Stomach smooth muscle (tissue), 2 donors: Measurements from ENCODE around the gene ALX4.

Experiments
- H3K27ac ChIP-seq: one replicate; pipeline ENCODE4 v1.7.0; 2013; ENCODE audit warnings: mild to moderate bottlenecking, low read length, inconsistent platforms
- H3K27me3 ChIP-seq, 2 donors: one replicate each; pipeline ENCODE4 v1.7.0; 2013; ENCODE audit warnings: low read length in 2 of 2; ENCODE audit not compliant: insufficient read depth in 2 of 2, control insufficient read depth in 1 of 2
- H3K36me3 ChIP-seq, 2 donors: one replicate each; pipeline ENCODE4 v1.7.0; 2013; ENCODE audit warnings: low read length in 2 of 2; ENCODE audit not compliant: control insufficient read depth in 2 of 2, insufficient read depth in 2 of 2
- H3K4me1 ChIP-seq: one replicate; pipeline ENCODE4 v1.7.0; 2013; ENCODE audit warnings: low read length; ENCODE audit not compliant: control insufficient read depth, insufficient read depth
- H3K4me3 ChIP-seq, 2 donors: one replicate each; pipeline ENCODE4 v1.7.0; 2013; ENCODE audit warnings: low read length in 2 of 2
- H3K9ac ChIP-seq, 2 donors: one replicate each; pipeline ENCODE4 v1.7.0; 2013; ENCODE audit warnings: low read length in 2 of 2, mild to moderate bottlenecking in 1 of 2
- H3K9me3 ChIP-seq, 2 donors: one replicate each; pipeline ENCODE4 v1.7.0; 2013; ENCODE audit warnings: low read length in 2 of 2; ENCODE audit not compliant: control insufficient read depth in 2 of 2
- donor health status: healthy.
- donor health status: Pancreatic carcinoma.

ALX4 gene

DNA sequence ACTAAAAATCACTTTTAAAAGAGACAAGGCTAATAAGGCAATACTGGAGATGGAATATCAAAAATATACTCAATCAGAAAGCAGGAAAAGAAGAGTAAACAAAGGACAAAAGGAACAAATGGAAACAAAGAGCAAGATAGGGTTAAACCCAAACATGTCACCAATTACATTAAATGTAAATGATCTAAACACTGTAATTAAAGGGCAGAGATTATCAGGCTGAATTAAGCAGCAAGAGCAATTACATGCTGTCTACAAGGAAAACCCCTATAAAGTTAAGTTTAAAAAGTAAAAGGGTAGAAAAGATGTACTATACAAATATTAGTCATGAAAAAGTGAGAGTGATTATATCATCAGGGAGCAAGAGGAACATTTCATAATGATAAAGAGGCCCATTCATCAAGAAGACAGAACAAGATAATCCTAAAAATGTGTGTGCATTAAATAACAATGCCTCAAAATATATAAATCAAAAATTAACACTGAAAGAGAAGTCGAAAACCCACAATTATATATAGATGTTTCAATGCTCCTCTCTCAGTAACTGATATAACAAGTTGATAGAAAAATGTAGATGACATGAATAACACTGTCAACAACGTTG, 56.8 kb downstream of the ALX4 start:
- Histone ChIP-seq H3K9ac (no peak overlapping the region), H3K27ac (no peak overlapping the region), H3K4me3 (no peak overlapping the region), H3K9me3 (no peaks in the 10 kb centered on the region), H3K27me3 (no peaks in the 10 kb centered on the region), H3K4me1 (peaks cover 2% of the 10 kb centered on the region), H3K36me3 (peaks cover 0 to 2% of the 10 kb centered on the region in 2 donors)

- H3K9ac ChIP-seq = no peak overlapping the region
- no peak overlapping the region for H3K4me3 ChIP-seq
- H3K27me3 ChIP-seq = no peaks in the 10 kb centered on the region
- H3K9me3 ChIP-seq = no peaks in the 10 kb centered on the region
- H3K4me1 ChIP-seq = no peaks in the 10 kb centered on the region
- H3K27ac ChIP-seq = no peak overlapping the region
- peaks cover 0 to 3% of the 10 kb centered on the region in 2 donors for H3K36me3 ChIP-seq
Observed at GRCh38 chr11:44250421-44250820, 59.5 kb downstream of the ALX4 start.

- H3K4me1 ChIP-seq = peaks cover 11% of the 10 kb centered on the region
- H3K4me3 ChIP-seq = no peak overlapping the region
- H3K9ac ChIP-seq = no peak overlapping the region
- H3K9me3 ChIP-seq = no peaks in the 10 kb centered on the region
- H3K27me3 ChIP-seq = no peaks in the 10 kb centered on the region
- peaks cover 0 to 10% of the 10 kb centered on the region in 2 donors for H3K36me3 ChIP-seq
- H3K27ac ChIP-seq = no peak overlapping the region
Observed at GRCh38 chr11:44248109-44248508, 61.8 kb downstream of the ALX4 start.

DNA sequence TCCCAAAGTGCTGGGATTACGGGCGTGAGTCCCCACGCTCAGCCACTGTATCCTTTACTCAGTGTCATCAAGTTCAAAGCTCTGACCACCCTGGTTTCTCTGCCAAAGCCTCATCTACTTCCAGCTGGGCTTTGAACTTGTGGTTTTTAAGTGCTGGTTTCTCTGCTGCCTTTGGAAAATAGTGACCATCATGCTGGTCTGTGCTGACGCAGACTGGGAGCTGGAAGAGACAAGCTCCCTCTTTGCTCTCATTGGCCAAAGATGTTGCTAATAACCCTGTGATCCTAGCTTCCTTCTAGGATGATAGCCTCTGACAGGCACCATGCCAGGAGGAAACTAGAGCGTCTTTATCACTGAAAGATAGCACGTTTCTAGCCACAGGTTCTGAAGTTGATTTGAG, 62.4 kb downstream of the ALX4 start:
- Histone ChIP-seq H3K9me3 (no peaks in the 10 kb centered on the region), H3K4me1 (peaks cover 11% of the 10 kb centered on the region), H3K36me3 (peaks cover 0 to 10% of the 10 kb centered on the region in 2 donors), H3K9ac (no peak overlapping the region), H3K27ac (no peak overlapping the region), H3K4me3 (no peak overlapping the region), H3K27me3 (no peaks in the 10 kb centered on the region)

- Histone ChIP-seq H3K4me1 (peaks cover 11% of the 10 kb centered on the region), H3K9me3 (no peaks in the 10 kb centered on the region), H3K27me3 (no peaks in the 10 kb centered on the region), H3K27ac (no peak overlapping the region), H3K36me3 (peaks cover 0 to 10% of the 10 kb centered on the region in 2 donors), H3K4me3 (no peak overlapping the region), H3K9ac (no peak overlapping the region)
Observed at GRCh38 chr11:44246726-44247125, 63.2 kb downstream of the ALX4 start.

DNA sequence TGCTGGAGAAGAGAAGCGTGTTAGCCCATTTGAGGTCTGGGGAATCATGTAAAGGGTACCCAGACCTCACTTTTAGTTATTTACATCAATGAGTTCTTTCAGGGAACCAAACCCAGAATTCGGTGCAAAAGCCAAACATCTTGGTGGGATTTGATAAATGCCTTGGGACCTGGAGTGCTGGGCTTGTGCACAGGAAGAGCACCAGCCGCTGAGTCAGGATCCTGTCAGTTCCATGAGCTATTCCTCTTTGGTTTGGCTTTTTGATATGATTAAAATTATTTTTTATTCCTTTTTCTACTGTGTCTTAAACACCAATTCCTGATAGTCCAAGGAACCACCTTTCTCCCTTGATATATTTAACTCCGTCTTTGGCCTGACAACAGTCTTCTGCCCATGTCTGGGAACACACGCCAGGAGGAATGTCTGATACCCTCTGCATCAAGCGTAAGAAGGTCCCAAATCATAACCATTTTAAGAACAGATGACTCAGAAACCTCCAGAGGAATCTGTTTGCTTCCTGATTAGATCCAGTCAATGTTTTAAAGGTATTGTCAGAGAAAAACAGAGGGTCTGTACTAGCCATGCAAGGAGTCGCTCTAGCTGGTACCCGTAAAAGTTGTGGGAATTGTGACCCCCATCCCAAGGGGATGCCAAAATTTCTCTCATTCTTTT, 65.2 kb downstream of the ALX4 start:
- Histone ChIP-seq H3K36me3 (peaks cover 0 to 10% of the 10 kb centered on the region in 2 donors), H3K9me3 (no peaks in the 10 kb centered on the region), H3K9ac (no peak overlapping the region), H3K4me1 (peaks cover 11% of the 10 kb centered on the region), H3K27ac (no peak overlapping the region), H3K27me3 (no peaks in the 10 kb centered on the region), H3K4me3 (no peak overlapping the region)

- peaks cover 11% of the 10 kb centered on the region for H3K4me1 ChIP-seq
- no peak overlapping the region for H3K27ac ChIP-seq
- H3K4me3 ChIP-seq = no peak overlapping the region
- no peaks in the 10 kb centered on the region for H3K27me3 ChIP-seq
- no peaks in the 10 kb centered on the region for H3K9me3 ChIP-seq
- H3K9ac ChIP-seq = no peak overlapping the region
- peaks cover 0 to 10% of the 10 kb centered on the region in 2 donors for H3K36me3 ChIP-seq
Observed at GRCh38 chr11:44243595-44244343, 66.2 kb downstream of the ALX4 start.

DNA sequence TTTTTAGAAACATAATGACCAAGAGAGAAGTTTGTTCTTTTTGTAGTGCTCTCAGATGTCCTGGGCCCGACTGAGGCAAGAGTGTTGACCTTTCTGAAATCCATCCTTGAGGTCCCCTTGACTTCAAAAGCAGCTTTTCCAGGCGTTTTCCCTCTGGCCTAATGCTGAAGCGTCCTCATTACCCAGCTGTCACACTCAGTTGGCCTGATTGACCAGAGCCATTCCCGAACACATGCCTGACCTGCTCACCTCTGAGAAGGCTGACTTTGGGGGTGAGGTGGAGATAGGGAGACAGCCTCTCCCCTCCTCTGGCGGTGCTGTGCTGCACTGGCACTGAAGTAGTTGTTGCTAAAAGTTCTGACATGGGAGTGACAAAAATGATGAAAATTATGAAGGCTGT, 66.9 kb downstream of the ALX4 start:
- H3K9me3 ChIP-seq = no peaks in the 10 kb centered on the region
- peaks cover 0 to 8% of the 10 kb centered on the region in 2 donors for H3K36me3 ChIP-seq
- no peak overlapping the region for H3K9ac ChIP-seq
- no peak overlapping the region for H3K4me3 ChIP-seq
- no peak overlapping the region for H3K27ac ChIP-seq
- peaks cover 11% of the 10 kb centered on the region for H3K4me1 ChIP-seq
- no peaks in the 10 kb centered on the region for H3K27me3 ChIP-seq

DNA sequence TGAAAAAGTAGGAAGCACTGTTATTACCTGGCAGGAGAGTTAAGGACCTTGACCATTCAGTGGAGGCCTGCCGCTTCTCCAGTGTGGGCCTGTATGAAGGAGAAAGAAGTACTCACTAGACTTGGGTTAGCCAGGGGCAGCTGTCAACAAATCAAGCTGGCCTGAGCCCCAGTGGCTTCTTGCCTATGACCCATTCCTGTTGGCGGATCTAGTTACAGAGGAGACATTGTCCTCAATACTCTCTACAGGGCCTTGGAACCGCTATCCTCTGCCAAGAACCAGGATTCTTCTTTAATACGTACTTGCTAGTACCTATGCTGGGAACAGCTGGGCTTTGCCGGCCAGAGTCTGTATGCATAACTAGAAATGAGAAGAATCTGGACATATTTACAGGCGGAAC, 68.1 kb downstream of the ALX4 start:
- Histone ChIP-seq H3K9me3 (no peaks in the 10 kb centered on the region), H3K27me3 (no peaks in the 10 kb centered on the region), H3K27ac (no peak overlapping the region), H3K36me3 (peaks cover 3 to 6% of the 10 kb centered on the region in 2 donors), H3K4me3 (no peak overlapping the region), H3K4me1 (peaks cover 11% of the 10 kb centered on the region), H3K9ac (no peak overlapping the region)

- Histone ChIP-seq H3K27me3 (no peaks in the 10 kb centered on the region), H3K36me3 (peaks cover 10 to 14% of the 10 kb centered on the region in 2 donors), H3K9ac (no peak overlapping the region), H3K27ac (no peak overlapping the region), H3K4me3 (no peak overlapping the region), H3K4me1 (no peaks in the 10 kb centered on the region), H3K9me3 (no peaks in the 10 kb centered on the region)
Observed at GRCh38 chr11:44237156-44237555, 72.8 kb downstream of the ALX4 start.

DNA sequence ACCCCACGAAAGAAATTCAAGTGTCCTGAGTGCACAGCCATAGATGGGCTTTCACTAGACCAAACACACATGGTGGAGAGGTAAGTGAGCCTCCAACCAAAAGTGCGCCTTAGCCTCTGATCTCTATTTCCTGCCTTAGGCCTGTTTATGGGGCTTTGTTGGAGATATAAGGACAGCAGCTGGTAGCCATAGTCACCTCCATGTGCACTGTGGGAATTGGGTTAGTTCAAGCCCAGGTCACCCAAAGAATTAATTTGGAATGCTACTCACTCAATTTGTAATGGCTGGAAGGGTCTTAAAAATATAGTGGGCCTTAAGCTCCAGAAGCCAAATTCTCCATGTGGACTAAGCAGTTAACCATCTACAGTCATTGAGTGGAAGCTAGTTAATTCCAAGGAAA, 73.6 kb downstream of the ALX4 start:
- Histone ChIP-seq H3K9me3 (no peaks in the 10 kb centered on the region), H3K27me3 (no peaks in the 10 kb centered on the region), H3K4me1 (no peaks in the 10 kb centered on the region), H3K4me3 (no peak overlapping the region), H3K36me3 (peaks cover 10 to 14% of the 10 kb centered on the region in 2 donors), H3K9ac (no peak overlapping the region), H3K27ac (no peak overlapping the region)
